ENCODE data around the gene CBFA2T3. TPM values are rescaled to one million over a fixed set of nuclear protein-coding genes. Genes with fewer than 3 reads are reported as not detected.

Gene CBFA2T3
- total RNA-seq, 2 donors from 2014 or later, result 3.2 to 4.4 TPM

GRCh38 chr16:88972349-88972748 is 4.7 kb downstream of the CBFA2T3 start:
- no peak for DNase-seq
- Mint-ChIP-seq H3K27ac (no peak overlapping the region), H3K27me3 (peaks cover 70% of the 10 kb centered on the region), H3K4me1 (peaks cover 20% of the 10 kb centered on the region), H3K4me3 (peak overlapping the region; percentile 12), H3K36me3 (ENCODE audit: low read depth) (peaks cover 3% of the 10 kb centered on the region)
- no peaks in the 10 kb centered on the region for H3K9me3 ChIP-seq (ENCODE audit: control insufficient read depth, low read length, poor library complexity, severe bottlenecking)
- ATAC-seq, result no peak

- peak; percentile 55 for ATAC-seq
Observed at GRCh38 chr16:88971371-88972097, 5.5 kb downstream of the CBFA2T3 start.

DNA sequence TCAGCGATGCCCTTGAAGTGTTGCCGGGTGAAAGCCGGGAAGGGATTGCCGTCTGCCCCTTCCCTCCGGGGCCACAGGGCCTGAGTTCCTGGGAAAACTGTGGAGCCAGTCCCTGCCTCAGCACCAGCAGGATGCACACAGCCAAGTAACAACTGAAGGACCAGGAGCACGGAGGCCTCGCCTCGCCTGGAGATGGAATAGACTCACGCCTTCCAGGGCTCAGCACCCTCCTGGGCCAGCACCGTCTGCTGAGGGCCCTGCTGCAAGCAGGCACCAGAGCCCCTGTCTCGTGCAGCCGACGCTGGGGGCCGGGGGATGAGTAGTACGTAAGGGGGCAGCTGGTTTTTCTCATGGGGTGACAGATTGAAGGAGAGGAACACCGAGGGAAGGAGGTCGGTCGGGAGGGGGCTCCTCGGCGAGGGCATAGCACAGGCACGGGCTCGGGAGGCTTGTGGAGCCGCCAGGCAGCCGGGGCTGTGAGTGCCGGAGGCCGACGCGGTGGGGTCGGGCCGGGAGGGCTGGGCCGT is 6.4 kb downstream of the CBFA2T3 start:
- DNase-seq, result no peak
- no peak for ATAC-seq
- H3K4me1 Mint-ChIP-seq, result peaks cover 19% of the 10 kb centered on the region
- no peak overlapping the region for H3K4me3 Mint-ChIP-seq
- peaks cover 3% of the 10 kb centered on the region for H3K36me3 Mint-ChIP-seq (ENCODE audit: low read depth)
- peaks cover 63% of the 10 kb centered on the region for H3K27me3 Mint-ChIP-seq
- H3K9me3 ChIP-seq (ENCODE audit: control insufficient read depth, low read length, poor library complexity, severe bottlenecking), result no peaks in the 10 kb centered on the region
- no peak overlapping the region for H3K27ac Mint-ChIP-seq

More at GRCh38 chr16:88971371-88972097, 5.5 kb downstream of the CBFA2T3 start:
- no peak overlapping the region for H3K27ac Mint-ChIP-seq
- peaks cover 19% of the 10 kb centered on the region for H3K4me1 Mint-ChIP-seq
- H3K4me3 Mint-ChIP-seq, result no peak overlapping the region
- DNase-seq, result no peak
- H3K27me3 Mint-ChIP-seq, result peaks cover 68% of the 10 kb centered on the region
- H3K9me3 ChIP-seq (ENCODE audit: control insufficient read depth, low read length, poor library complexity, severe bottlenecking), result no peaks in the 10 kb centered on the region
- peaks cover 3% of the 10 kb centered on the region for H3K36me3 Mint-ChIP-seq (ENCODE audit: low read depth)

DNA sequence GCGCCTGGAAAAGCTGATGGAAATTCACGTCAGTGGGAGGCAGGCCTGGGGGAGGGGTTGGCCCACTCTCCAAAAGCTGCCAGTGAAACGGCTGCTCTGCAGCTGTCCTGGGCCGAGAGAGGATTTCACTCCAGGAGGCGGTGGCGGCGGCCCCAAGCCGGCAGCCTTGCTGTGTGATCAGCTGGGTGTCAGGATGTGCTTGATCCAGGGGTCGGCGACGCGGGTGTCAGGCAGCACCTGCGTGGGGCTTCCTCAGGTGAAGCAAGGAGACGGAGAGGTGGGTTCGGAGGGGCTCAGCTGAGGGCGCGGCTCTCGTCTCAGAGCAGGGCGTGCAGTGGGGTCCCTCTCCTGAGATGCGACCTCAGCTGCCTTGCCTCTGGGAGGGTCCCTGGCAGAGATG is 7.0 kb downstream of the CBFA2T3 start:
- Mint-ChIP-seq H3K27ac (no peak overlapping the region), H3K36me3 (ENCODE audit: low read depth) (peaks cover under 1% of the 10 kb centered on the region), H3K27me3 (peaks cover 58% of the 10 kb centered on the region), H3K4me1 (peaks cover 16% of the 10 kb centered on the region), H3K4me3 (no peak overlapping the region)
- DNase-seq, result no peak
- ATAC-seq, result no peak
- H3K9me3 ChIP-seq (ENCODE audit: control insufficient read depth, low read length, poor library complexity, severe bottlenecking), result no peaks in the 10 kb centered on the region

- peaks cover 13% of the 10 kb centered on the region for H3K4me1 Mint-ChIP-seq
- H3K9me3 ChIP-seq (ENCODE audit: control insufficient read depth, low read length, poor library complexity, severe bottlenecking), result no peaks in the 10 kb centered on the region
- peaks cover 5% of the 10 kb centered on the region for H3K36me3 Mint-ChIP-seq (ENCODE audit: low read depth)
- H3K27me3 Mint-ChIP-seq, result peaks cover 56% of the 10 kb centered on the region
- peak overlapping the region; percentile 21 for H3K4me3 Mint-ChIP-seq
- H3K27ac Mint-ChIP-seq, result no peak overlapping the region
- DNase-seq (no peak), ATAC-seq (no peak)
Observed at GRCh38 chr16:88969361-88969831, 7.6 kb downstream of the CBFA2T3 start.

GRCh38 chr16:88968589-88969280 is 8.3 kb downstream of the CBFA2T3 start:
- peaks cover 53% of the 10 kb centered on the region for H3K27me3 Mint-ChIP-seq
- H3K4me3 Mint-ChIP-seq, result peak overlapping the region; percentile 78

DNA sequence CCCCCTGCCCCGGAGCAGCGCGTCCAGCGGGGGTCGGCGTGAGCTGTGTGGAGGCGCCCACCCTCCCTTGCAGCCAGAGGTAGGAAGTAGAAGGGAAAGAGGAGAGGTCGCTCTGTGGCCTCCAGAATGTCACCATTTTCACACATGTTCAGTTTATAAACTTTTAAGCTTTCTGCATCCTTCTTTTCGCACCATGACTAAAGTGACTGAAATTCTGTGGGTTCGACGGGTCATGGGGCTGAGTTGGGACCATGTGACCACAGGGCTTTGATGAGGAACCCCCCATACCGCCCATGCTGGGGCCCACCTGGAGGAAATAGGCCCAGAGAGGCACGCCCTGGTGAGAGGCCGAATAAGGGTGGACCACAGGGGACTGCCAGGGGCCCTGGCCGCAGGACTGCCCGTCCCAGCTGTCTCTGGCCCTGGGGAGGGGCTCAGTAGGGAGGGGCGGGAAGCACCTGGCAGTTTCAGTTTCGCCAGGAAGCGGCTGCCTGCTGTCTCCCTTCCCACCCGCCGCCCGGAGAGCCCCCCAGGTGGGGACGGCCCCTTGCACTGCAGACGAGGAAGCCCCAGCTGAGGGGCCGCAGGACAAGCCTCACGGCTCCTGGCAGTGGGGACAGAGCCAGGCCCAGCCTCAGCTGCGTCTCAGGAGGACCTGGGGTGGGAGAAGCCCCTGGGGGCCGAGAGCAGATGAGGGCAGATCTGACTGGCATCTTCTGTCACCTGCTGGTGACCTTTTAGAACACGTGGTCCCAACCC is 9.0 kb downstream of the CBFA2T3 start:
- Mint-ChIP-seq H3K4me1 (peaks cover 10% of the 10 kb centered on the region), H3K36me3 (ENCODE audit: low read depth) (peaks cover 5% of the 10 kb centered on the region), H3K27me3 (peaks cover 46% of the 10 kb centered on the region), H3K27ac (no peak overlapping the region), H3K4me3 (peak overlapping the region; percentile 78)
- DNase-seq (no peak), ATAC-seq (peak; percentile 60)
- no peaks in the 10 kb centered on the region for H3K9me3 ChIP-seq (ENCODE audit: control insufficient read depth, low read length, poor library complexity, severe bottlenecking)

More at GRCh38 chr16:88968589-88969280, 8.3 kb downstream of the CBFA2T3 start:
- H3K27ac Mint-ChIP-seq, result no peak overlapping the region
- H3K9me3 ChIP-seq (ENCODE audit: control insufficient read depth, low read length, poor library complexity, severe bottlenecking), result no peaks in the 10 kb centered on the region
- DNase-seq, result no peak
- H3K36me3 Mint-ChIP-seq (ENCODE audit: low read depth), result peaks cover 5% of the 10 kb centered on the region
- no peak for ATAC-seq
- H3K4me1 Mint-ChIP-seq, result peaks cover 10% of the 10 kb centered on the region

DNA sequence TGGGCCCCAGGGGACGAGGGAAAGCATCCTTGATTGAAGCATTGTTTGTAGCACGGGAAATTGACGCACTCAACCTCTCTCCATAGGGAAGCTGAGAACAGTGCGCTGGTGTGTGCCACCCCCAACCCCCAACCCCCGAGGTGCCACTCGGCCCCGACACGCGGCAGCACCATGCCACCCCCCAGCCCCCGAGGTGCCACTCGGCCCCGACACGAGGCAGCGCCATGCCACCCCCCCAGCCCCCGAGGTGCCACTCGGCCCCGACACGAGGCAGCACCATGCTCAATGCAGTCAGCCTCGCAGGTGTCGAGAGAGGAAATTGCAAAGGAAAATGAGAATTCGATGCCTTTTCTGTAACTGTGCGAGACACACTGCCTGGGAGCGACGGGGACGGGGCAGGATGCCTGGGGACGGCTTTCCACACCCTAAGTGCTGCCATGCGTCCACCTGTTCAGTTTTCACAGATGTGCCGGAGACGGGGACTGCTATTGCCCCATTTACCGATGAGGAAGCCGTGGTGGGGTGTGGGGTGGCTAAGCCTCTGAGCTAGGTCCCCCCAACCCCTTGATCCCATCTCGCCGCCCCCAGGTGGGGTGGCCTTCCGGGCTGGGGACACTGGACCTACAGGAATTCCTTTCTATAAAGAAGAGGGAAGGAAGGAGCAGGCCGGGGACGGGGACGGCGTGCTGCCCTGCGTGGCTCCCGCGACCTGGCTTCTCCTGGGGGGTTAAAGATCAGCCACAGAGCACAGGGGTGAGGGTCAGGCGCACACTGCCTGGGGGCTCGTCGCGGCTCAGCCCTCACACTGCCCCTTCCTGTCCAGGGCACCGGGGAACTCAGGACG is 9.8 kb downstream of the CBFA2T3 start:
- H3K4me3 Mint-ChIP-seq, result peak overlapping the region; percentile 78
- no peaks in the 10 kb centered on the region for H3K9me3 ChIP-seq (ENCODE audit: control insufficient read depth, low read length, poor library complexity, severe bottlenecking)
- H3K36me3 Mint-ChIP-seq (ENCODE audit: low read depth), result peaks cover 5% of the 10 kb centered on the region
- no peak for ATAC-seq
- DNase-seq, result no peak
- H3K4me1 Mint-ChIP-seq, result peaks cover 8% of the 10 kb centered on the region
- H3K27me3 Mint-ChIP-seq, result peaks cover 44% of the 10 kb centered on the region
- no peak overlapping the region for H3K27ac Mint-ChIP-seq

GRCh38 chr16:88965826-88966480 is 11.1 kb downstream of the CBFA2T3 start:
- H3K27me3 Mint-ChIP-seq, result peaks cover 42% of the 10 kb centered on the region
- H3K36me3 Mint-ChIP-seq (ENCODE audit: low read depth), result peaks cover 5% of the 10 kb centered on the region
- H3K4me1 Mint-ChIP-seq, result peaks cover 8% of the 10 kb centered on the region
- H3K9me3 ChIP-seq (ENCODE audit: control insufficient read depth, low read length, poor library complexity, severe bottlenecking), result no peaks in the 10 kb centered on the region
- no peak overlapping the region for H3K4me3 Mint-ChIP-seq
- no peak overlapping the region for H3K27ac Mint-ChIP-seq
- no peak for DNase-seq
- ATAC-seq, result no peak

GRCh38 chr16:88965411-88965810 is 11.6 kb downstream of the CBFA2T3 start:
- Mint-ChIP-seq H3K27ac (no peak overlapping the region), H3K27me3 (peaks cover 41% of the 10 kb centered on the region), H3K4me1 (peaks cover 6% of the 10 kb centered on the region), H3K36me3 (ENCODE audit: low read depth) (peaks cover 5% of the 10 kb centered on the region), H3K4me3 (no peak overlapping the region)
- no peak for ATAC-seq
- no peaks in the 10 kb centered on the region for H3K9me3 ChIP-seq (ENCODE audit: control insufficient read depth, low read length, poor library complexity, severe bottlenecking)
- DNase-seq, result no peak

DNA sequence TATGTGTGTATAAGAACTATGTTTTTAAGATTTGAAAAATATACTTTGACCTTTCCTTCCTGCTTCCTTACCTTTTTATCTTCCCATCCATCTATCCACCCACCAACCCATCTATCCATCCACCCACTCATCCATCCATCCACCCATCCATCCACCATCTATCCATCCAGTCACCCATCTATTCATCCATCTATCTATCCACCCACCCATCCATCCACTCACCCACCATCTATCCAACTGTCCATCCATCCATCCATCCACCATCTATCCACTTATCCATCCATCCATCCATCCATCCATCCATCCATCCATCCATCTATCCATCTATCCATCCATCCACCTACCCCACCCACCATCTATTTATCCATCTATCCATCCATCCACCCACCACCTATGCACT is 12.4 kb downstream of the CBFA2T3 start:
- no peaks in the 10 kb centered on the region for H3K9me3 ChIP-seq (ENCODE audit: control insufficient read depth, low read length, poor library complexity, severe bottlenecking)
- Mint-ChIP-seq H3K27me3 (peaks cover 39% of the 10 kb centered on the region), H3K4me1 (peaks cover 6% of the 10 kb centered on the region), H3K36me3 (ENCODE audit: low read depth) (peaks cover 9% of the 10 kb centered on the region), H3K4me3 (no peak overlapping the region), H3K27ac (peak overlapping the region; percentile 8)
- DNase-seq (no peak), ATAC-seq (no peak)

GRCh38 chr16:88963583-88963982 is 13.4 kb downstream of the CBFA2T3 start:
- no peak overlapping the region for H3K27ac Mint-ChIP-seq

More at GRCh38 chr16:88963583-88963982, 13.4 kb downstream of the CBFA2T3 start:
- no peak for DNase-seq
- peaks cover 6% of the 10 kb centered on the region for H3K4me1 Mint-ChIP-seq
- no peaks in the 10 kb centered on the region for H3K9me3 ChIP-seq (ENCODE audit: control insufficient read depth, low read length, poor library complexity, severe bottlenecking)
- H3K27me3 Mint-ChIP-seq, result peaks cover 43% of the 10 kb centered on the region
- no peak overlapping the region for H3K4me3 Mint-ChIP-seq
- H3K36me3 Mint-ChIP-seq (ENCODE audit: low read depth), result peaks cover 9% of the 10 kb centered on the region
- ATAC-seq, result no peak

Measured in T-helper 17 cell (primary cell).